Vagina (tissue), 2 donors: ENCODE results near the gene MIS12.

Experiments used
- CTCF ChIP-seq, 3 experiments: fragments of 450-650 bp in 2 of 3; fragments of 200-600 bp in 1 of 3; sonication (generic) in 1 of 3; IDR thresholded peaks; one replicate each; pipeline ENCODE4 v1.5.1; 2017 to 2019; ENCODE audit warnings: antibody characterized with exemption in 3 of 3, mild to moderate bottlenecking in 2 of 3, moderate library complexity in 2 of 3
- POLR2A ChIP-seq, 2 donors: fragments of 450-650 bp; IDR thresholded peaks; one replicate each; pipeline ENCODE4 v1.6.1; 2017; ENCODE audit warnings: antibody characterized with exemption in 2 of 2, mild to moderate bottlenecking in 2 of 2, moderate library complexity in 2 of 2

DNA sequence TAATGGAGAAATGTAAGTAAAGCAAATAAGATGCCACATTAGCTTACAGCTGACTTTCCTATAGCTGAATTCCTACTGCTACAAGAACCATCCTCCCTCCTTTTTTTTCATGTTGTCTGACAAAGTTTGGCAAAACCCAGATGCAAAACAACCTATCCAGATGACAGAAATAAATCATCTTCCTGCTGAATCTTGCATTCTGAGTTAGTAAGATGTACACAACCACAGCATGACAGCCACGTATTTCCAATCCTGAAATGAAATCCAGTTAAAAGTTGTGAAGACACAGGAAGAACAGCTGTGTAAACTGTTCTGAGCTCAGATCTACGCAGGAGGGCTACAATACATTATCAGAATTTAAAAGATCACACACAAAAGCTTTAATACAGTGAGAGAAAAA is 12.5 kb upstream of the MIS12 start:
- TF ChIP-seq CTCF (IDR thresholded peaks at IDR 0.05), result no peak
- TF ChIP-seq POLR2A (IDR thresholded peaks at IDR 0.05), result no peak
